Inflammatory macrophage (primary cell): Measurements from ENCODE around the gene RPS19BP1.

ENCODE experiments used
- DNase-seq, 2 donors: peaks; one replicate each; pipeline ENCODE4 v3.0.0-alpha.2; 2020 to 2022
- total RNA-seq, 18 experiments: gene quantifications; one replicate each; lab custom pipeline; 2026; ENCODE audit warnings: mixed read lengths in 6 of 18, inconsistent platforms in 2 of 18; lab: John Stamatoyannopoulos, UW

The RPS19BP1 gene, protein sequence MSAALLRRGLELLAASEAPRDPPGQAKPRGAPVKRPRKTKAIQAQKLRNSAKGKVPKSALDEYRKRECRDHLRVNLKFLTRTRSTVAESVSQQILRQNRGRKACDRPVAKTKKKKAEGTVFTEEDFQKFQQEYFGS
- 17.6 to 118 (median 63.8) reads per million in 18 experiments for total RNA-seq

DNA sequence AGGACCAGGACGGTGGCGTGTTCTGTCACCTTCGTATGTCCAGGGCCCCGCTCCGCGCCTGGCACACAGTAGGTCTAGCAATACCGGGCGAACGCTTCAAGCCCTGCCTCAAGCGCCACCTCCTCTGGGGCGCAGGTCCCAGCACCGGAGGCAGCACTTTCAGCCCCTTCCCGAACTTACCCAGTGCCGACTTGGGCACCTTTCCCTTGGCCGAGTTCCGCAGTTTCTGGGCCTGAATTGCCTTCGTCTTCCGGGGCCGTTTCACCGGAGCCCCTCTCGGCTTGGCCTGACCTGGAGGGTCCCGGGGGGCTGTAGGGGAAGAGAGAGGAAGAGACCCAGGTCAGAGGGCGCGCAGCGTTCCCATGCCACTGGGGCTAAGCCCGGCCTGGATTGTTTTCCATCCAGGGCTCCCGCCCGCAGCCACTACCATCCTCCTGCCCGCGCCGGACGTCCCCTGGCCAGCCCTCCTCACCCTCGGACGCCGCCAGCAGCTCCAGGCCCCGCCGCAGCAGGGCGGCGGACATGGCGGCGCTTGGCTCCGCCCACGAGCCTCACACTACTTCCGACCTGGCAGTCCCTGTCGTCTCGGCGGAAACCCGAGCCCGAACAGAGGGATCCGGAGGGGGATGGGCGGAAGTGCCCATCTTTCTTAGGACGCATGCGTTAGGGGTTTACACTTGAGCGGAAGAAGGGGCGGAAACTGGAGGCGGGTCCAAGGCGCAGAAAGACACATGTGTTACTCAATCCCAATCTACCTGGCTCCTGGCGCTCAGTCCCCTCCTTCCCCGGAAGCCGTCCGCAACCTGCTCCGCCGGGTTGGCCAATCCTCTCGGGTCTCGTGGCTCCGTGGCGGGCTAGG, at the start of gene RPS19BP1:
Gene RPS19BP1, minus strand, starts transcription at position 534 of the 859 bp plus-strand sequence. Its CDS starts 10 bp downstream, at position 524.
- DNase-seq = peak; percentile 97 to 98

DNA sequence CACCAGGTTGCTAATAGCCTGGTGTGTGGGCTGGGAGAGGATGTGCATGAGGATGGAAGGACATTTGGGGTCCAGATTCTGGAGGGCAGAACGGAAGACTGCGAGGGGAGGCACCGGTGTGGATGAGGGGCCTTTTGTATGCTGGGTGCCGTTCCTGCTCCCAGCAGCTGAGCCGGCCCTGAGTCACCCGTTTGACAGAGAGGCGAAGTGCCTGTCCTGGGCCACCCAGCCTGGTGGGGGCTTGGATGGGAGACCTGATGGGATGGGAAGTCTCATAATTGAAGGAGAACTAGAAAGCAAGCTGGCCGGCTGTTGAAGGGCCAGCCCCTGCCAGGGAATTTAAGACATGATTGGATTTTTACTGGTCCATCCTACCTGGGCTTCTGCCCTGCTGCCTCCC, 48.8 kb upstream of the RPS19BP1 start:
- DNase-seq = no peak

DNA sequence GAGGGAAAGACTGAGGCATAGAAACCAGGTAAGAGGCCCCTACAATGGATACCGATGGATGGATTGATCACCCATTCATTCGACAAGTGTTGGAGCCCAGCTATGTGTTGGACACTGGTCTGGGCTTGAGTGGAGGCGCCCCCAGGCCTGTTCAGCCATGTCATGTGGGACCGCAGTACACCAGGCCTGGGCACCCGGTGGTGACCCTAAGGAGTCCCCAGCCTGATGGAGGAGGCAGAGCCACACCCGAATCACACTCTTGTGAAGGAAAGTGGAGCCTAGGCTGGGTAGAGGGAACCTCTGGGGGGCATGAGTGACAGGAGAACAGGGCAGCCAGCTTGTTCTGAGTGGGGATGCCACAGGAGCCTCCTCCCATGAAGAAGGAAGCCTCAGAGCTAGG, 48.2 kb upstream of the RPS19BP1 start:
- no peak for DNase-seq

DNA sequence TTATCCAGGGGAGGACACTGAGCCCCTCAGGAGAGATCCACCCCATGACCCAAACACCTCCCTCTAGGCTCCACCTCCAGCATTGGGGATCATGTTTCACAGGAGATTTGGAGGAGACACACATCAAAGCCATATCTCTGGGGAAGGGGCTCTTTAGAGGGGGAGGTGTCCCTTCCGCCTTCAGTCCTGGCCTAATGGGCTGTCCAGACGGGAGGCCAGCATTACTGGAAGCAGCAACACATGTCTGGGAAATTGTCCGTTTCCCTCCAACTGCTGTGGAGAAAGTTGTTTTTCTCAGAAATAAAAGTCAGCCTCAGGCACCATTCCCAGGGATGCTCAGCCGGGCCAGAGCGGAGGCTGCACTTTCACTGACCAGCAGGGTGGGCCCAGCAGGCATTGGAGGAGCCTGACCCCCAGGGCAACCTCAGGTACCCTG, 47.5 kb upstream of the RPS19BP1 start:
- DNase-seq = no peak

DNA sequence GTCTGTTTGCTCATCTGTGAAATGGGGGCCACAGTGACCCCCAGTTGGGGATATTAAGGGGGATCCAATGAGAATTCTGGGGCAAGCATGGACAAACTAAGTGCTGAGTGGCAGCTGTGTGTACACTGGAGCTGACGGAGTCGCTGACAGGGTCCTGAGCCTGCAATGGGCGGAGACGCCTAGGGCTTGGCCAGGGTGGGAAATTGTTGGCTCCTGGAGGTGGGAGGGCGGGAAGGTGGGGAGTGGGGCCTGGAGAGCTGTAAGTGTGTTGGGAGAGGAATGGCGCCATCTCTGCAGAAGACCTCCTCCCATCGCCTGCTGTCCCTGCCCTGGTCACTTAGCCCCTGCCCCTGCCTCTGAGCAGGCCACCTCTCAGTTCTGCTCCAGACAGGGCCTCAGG, 45.4 kb upstream of the RPS19BP1 start:
- DNase-seq = no peak

DNA sequence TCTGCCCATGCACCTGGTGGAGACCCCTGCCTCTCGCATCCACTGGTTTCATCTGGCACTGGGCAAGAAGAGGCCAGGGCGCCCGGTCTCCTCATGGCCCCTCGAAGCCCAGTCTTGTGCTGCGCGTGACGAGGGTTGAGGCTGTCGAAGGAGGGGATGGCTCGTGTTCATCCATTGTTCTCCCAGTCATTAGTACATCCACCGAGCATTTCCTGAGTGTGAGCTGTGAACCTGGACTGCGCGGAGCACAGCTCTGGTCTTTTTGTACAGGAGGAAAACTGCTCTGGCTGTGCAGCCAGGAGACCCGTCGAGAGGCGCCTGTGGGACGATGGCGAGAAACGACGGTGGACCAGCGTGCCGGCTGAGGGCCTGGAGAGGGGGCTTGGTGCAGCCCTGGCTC, 44.8 kb upstream of the RPS19BP1 start:
- DNase-seq = no peak

DNA sequence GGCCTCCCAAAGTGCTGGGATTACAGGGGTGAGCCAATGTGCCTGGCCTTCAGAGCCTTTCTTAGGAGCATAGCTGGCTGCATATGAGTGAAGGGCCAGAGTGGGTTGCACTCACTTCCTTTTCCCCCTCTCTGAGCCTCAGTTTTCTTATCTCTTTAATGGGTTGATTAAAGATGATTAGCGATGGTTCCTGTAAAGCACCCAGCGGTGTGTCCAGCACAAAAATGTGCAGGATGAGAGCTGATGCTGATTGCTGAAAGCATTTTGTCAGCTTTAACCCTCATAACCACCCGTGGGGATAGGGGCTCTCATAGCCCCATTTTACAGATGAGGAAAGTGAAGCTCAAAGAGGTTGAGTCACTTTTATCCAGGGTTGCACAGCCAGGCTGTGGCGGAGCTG, 43.5 kb upstream of the RPS19BP1 start:
- no peak for DNase-seq

DNA sequence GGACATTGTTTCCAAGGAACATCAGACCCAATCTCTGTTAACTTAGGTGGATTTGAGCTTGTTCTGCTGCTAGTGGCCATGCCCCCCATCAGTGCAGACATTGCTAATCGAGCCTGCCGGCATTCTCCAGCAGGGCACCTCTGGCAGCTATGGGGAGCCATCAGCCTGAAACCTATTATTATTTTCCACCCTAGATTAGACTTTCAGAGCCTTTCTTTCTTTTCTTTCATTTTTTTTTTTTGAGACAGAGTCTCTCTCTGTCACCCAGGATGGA, 42.9 kb upstream of the RPS19BP1 start:
- no peak for DNase-seq

DNA sequence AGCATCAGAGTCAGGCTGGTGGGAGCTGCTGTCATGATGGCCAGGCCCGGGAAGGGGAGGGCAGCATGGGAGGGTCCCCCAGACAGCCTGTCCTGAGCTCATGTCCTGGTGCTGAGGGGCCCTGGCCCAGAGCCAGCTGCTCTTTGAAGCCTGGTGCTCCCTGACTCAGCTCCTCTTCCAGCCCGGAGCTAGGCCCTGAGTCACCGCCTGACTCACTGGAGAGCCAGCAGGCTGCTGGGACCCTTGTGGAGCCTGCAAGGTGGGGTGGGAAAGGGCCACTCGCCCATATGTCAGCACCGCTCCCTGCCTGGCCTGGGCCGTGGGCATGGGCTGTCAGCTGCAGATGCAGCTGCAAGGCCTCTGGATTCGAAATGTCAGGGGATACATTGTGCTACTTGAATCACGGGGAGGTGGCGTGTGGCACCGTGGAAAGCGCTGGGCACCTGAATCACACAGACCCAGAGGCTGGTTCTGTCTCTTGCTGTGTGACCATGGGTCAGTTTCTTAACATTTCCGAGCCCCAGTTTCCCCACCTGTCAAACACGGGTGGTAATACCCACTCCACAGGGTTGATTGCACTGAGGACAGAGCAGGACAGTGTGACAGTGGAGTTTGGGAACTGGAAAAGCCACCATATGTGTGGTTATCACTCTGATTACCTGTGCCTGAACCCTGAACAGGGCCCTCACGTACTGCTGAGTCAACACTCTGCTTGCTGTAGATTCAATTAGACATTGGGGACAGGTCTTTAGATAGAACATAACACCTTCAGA, 42.4 kb upstream of the RPS19BP1 start:
- DNase-seq = no peak

DNA sequence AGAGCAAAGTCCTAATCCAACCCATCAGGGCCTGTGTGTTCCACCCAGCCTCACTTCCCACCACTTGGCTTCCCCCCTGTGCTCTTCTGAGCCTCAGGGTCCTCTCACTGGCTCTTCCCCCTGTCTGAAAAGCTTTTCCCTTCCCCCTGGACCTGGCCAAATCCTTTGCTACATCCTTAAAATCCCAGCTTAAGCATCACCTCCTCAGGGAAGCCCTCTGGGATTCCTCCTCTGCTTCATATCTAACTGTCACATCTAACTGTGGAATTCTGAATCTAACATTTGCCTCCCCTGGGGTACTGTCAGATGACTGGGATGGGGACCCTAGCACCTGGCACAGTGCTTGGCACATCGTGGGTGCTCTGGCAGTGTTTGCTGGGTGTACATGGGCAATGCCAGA, 39.0 kb upstream of the RPS19BP1 start:
- DNase-seq = no peak

DNA sequence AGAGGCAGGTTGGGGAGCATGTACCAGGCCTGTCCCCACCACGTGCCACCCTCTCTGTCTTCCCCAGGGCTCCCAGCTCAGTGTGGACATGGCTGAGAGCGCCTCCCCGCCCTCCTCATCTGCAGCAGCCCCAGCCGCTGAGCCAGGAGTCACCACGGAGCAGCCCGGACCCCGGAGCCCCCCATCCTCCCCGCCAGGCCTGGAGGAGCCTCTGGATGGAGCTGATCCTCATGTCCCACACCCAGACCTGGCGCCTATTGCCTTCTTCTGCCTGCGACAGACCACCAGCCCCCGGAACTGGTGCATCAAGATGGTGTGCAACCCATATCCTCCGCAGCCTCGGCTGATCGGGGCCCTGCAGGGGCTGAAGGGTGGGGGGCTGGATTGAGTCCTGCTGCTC, 38.1 kb upstream of the RPS19BP1 start, which contains the start of gene CACNA1I:
Gene CACNA1I, plus strand, starts transcription at position 89 of the 400 bp plus-strand sequence. Its CDS starts 0 bp downstream, at position 89.
- no peak for DNase-seq

DNA sequence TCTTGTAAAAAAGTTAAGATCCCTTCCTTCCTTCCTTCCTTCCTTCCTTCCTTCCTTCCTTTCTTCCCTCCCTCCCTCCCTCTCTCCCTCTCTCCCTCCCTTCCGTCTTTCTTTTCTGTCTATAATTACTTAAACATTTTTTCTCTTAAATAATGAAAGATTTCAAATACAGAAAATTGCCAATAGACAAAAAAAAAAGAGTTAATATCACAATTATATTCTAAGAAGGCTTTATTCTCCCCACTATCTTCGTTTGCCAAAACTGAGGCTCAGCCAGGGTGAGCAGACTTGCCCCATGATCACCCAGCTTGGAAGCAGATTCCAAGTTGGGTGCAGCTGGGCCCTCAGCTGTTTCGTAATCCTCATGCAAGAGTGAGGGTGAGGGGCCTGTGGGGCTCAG, 37.7 kb upstream of the RPS19BP1 start:
- no peak for DNase-seq

DNA sequence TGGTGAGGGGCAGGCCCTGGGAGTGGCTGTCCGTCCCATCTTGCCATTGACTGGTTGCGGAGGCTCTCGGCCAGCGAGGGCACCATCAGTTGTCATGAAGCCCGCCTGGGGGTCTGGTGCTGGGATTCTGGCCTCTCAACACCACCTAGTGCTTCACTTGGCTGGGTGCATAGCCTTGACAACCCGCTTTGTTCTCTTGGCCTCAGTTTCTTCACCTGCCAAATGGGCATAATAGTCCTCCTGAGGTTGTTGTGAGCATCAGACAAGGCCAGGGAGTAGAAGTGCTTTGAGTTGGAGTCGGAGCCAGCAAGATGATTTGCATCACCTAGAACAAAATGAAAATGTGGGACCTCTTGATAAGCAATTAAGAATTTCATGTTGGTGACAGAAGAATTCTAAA, 36.5 kb upstream of the RPS19BP1 start:
- no peak for DNase-seq

DNA sequence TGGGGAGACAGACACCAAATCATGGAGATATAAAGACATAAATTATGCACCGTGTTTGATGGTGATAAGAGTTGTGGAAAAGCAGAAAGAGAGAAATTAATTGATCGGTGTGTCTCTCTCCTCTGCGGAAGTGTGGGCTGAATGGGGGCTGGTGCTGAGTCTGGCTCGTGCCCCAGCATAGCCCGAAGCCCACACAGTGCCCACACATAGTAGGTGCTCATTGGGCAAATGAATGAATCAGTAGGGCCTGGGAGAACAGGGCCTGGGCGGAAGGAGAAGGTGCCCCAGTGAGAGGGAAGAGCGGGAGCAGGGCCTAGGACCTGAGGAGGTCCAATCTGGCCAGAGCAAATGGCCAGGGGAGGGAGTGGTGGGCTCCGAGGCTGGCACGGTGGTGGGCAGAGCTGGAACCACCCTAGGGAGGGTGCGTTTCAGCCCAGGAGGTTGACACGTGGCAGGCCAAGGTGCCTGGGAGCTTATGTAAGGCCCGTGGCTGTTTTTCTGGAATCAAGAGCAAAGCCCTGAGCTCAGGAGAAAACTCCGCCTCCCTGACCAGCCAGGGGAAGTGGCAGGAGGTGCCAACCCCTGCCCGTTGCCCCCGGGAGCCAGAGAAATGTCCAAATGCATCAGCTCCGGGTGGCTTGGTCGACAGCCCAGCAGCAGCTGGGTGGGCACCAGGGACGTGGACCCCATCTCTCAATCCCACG, 35.9 kb upstream of the RPS19BP1 start:
- DNase-seq = no peak

DNA sequence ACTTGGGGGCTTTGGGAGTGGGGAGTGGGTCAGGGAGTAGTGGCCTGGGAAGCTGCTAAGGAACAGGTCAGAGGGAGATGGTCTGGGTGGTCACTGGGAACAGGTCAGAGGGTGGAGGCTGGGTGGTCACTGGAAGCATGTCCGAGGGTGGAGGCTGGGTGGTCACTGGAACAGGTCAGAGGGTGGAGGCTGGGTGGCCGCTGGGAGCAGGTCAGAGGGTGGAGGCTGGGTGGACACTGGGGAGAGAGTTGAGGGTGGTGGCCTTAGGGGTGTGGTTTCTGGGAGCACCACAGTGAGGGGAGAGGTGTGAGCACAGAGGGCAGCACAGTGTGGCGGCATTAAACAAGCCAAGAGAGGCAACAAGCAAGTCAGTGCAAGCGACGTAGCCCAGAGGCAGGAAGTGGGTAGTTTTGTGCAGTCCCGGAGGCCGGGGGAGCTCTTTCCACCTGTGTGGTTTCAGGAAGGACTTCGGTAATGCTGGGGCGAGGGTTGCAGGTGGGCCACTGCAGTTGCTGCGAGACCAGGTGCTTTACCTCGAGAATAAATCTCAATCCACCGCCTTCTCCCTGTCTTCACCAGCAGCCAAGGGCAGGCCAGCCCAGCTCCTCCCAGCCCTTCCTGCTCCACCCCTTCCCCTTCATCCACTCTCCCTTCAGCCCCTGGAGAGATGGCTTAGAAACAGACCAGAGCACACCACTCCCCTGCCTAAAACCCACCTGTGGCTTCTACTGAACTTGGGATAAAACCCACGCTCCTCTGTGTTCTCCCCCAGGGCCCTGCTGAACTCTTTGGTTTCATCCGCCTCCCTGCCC, 34.8 kb upstream of the RPS19BP1 start:
- DNase-seq = no peak

DNA sequence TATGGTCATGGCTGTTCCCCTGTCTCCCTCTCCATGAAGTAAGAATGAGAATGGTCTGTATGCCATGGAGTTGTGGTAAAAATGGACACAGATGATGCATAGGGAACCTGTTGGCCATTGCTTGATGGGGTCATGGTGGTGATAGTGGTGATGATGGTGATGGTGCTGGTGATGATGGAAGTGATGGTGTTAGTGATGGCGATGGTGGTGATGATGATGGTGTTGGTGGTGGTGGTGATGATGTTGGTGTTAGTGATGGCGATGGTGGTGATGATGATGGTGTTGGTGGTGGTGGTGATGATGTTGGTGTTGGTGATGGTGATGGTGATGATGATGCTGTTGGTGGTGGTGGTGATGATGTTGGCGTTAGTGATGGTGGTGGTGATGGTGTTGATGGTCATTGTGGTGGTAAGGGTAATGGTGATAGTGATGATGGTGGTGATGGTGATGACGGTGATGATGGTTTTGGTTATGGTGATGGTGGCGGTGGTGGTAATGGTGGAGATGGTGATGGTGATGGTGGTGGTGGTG, 32.9 kb upstream of the RPS19BP1 start:
- DNase-seq = no peak

DNA sequence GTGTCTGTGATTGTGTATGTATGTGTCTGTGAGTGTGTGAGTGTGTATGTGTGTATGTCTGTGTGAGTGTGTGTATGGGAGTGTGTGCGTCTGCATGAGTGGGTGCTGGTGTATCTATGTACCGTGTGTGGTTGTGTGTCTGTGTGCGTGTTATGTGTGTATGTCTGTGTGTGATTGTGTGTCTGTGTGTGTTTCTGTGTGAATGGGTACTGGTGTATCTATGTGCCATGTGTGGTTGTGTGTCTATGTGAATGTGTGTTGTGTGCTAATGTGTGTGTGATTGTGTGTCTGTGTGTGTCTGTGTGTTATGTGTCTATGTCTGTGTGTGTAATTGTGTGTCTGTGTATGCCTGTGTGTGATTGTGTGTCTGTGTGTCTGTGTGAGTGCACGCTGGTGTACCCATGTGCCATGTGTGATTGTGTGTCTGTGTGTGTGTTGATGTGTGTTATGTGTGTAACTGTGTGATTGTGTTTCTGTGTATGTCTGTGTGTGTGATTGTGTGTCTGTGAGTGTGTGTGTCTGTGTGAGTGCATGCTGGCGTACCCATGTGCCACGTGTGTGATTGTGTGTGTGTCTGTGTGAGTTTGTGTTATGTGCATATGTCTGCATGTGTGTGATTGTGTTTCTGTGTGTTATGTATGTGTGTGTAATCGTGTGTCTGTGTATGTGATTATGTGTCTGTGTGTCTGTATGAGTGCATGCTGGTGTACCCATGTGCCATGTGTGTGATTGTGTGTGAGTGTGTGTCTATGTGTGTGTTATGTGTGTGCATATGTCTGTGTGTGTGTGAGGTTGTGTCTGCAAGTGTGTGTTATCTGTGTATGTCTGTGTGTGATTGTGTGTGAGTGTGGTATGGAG, 31.3 kb upstream of the RPS19BP1 start:
- no peak for DNase-seq

DNA sequence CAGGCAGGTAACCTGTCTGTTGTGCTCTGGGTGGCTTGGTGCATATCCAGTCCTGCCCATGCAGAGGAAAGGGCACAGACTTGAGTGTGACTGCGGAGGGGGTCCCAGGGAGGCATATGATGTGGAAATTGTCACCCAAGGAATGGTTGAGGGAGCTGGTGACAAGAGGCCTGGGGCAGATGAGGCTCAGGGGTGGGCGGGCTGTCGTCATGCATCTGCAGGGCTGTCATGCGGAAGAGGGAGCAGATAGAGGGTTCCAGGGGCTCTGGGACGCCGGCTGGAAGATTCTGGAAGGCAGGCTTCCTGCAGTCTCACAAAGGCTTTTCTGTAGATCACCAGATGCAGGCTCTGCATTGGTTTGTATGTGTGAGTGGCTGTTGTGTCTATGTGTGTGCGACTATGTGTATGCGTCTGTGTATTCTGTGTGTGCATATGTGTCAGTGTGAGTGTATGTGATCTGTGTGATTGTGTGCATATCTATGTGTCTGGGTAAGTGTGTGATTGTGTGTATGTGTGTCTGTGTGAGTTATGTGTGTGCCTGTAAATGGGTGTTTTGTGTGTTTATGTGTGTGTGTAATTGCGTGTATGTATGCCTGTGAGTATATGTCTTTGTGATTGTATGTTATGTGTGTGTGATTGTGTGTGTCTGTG, 30.4 kb upstream of the RPS19BP1 start:
- no peak for DNase-seq

DNA sequence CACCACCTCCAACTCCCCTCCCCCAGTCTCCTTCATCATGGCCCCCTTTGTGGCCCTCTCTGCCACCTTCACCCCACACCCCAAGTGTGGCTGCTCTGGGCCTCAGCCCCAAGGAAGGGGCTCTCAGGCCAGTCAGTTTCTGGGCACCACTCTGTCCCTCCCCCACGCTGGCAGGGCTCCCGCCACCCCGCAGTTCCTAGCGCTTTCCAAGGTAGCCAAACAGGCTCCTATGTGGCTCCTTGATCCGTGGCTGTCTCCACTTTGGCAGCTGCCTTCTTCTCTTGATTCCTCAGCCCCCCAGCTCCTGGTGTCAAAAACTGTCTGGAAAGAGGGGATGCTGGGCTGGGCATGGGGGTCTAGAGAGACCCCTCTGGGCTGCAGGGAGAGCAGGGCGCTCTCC, 27.6 kb upstream of the RPS19BP1 start:
- DNase-seq = no peak

DNA sequence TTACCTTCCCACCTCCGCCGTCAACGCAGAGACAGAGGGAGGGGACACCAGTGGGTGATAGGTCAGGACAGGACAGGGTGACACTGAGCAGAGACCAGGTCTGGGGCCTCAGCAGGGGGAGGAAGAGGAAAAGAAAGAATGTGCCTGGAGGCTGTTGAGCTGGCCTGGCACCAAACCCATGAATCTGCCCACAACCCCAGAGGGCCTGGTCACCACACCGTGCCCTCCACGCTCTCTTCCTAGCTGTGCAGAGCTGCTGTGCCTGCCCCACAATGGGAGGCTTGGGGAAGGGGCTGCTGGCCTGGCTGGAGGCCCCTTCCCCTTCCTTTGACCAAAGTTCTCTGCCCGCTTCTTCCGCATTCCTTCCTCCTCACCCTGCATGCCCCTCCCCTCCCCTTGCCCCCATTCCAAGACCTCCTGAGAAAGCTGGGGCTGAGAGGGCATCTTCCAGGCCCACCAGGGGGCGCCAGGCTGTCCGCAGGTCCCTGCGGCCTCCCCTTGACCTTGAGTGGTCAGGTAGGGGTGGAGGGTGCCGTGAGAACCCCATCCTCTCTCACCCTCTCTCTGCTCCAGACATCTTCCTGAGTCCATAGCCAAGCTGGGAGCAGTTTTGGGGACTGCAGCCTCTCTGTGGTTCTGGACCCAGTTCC, 27.0 kb upstream of the RPS19BP1 start:
- DNase-seq = no peak
